Liver (tissue), 9 donors: ENCODE data around the gene GRK1. TPM values are rescaled to one million over a fixed set of nuclear protein-coding genes. Genes with fewer than 3 reads are reported as not detected.

ENCODE experiments used
- DNase-seq: peaks from one replicate; pipeline ENCODE4 v3.0.0-alpha.2; 2017; ENCODE audit warnings: low spot score
- H3K27ac ChIP-seq, 2 donors: one replicate each; pipeline ENCODE4 v1.7.0; 2013; ENCODE audit warnings: inconsistent platforms in 2 of 2, low read length in 2 of 2, control low read depth in 1 of 2, low read depth in 1 of 2, mild to moderate bottlenecking in 1 of 2
- H3K27me3 ChIP-seq, 4 donors: one replicate each; pipeline versions ENCODE4 v1.6.1 to v1.7.0; 2013; ENCODE audit warnings: low read length in 3 of 4, inconsistent platforms in 1 of 4, mild to moderate bottlenecking in 1 of 4, moderate library complexity in 1 of 4; ENCODE audit not compliant: control insufficient read depth in 4 of 4, insufficient read depth in 4 of 4
- H3K36me3 ChIP-seq, 4 donors: one replicate each; pipeline versions ENCODE4 v1.6.1 to v1.7.0; 2013; ENCODE audit warnings: low read length in 3 of 4, mild to moderate bottlenecking in 3 of 4, low read depth in 1 of 4, moderate library complexity in 1 of 4; ENCODE audit not compliant: control insufficient read depth in 4 of 4, insufficient read depth in 3 of 4
- H3K4me1 ChIP-seq, 4 donors: one replicate each; pipeline versions ENCODE4 v1.6.1 to v1.7.0; 2013; ENCODE audit warnings: low read length in 3 of 4, mild to moderate bottlenecking in 3 of 4, moderate library complexity in 1 of 4; ENCODE audit not compliant: control insufficient read depth in 4 of 4, insufficient read depth in 4 of 4
- H3K4me3 ChIP-seq, 3 donors: one replicate each; pipeline versions ENCODE4 v1.6.1 to v1.7.0; 2013; ENCODE audit warnings: low read length in 3 of 3, control low read depth in 1 of 3, low read depth in 1 of 3, mild to moderate bottlenecking in 1 of 3
- H3K9ac ChIP-seq, 2 donors: one replicate each; pipeline ENCODE4 v1.7.0; 2013; ENCODE audit warnings: low read length in 2 of 2, mild to moderate bottlenecking in 2 of 2, moderate library complexity in 2 of 2, control low read depth in 1 of 2, low read depth in 1 of 2
- H3K9me3 ChIP-seq, 4 donors: one replicate each; pipeline versions ENCODE4 v1.6.1 to v1.7.0; 2013; ENCODE audit warnings: low read length in 3 of 4; ENCODE audit not compliant: control insufficient read depth in 4 of 4
- EGR1 ChIP-seq, 2 donors: IDR thresholded peaks; 2 replicates each; pipeline ENCODE4 v1.6.1; 2016 to 2018; ENCODE audit warnings: antibody characterized with exemption in 2 of 2, low read depth in 2 of 2
- FOXA1 ChIP-seq: IDR thresholded peaks from 2 replicates; pipeline ENCODE4 v1.6.1; 2016; ENCODE audit warnings: antibody characterized with exemption
- GABPA ChIP-seq, 2 donors: IDR thresholded peaks in 1 of 2; conservative IDR thresholded peaks in 1 of 2; 2 replicates each; pipeline ENCODE4 v1.6.1; 2016; ENCODE audit warnings: antibody characterized with exemption in 2 of 2, mild to moderate bottlenecking in 1 of 2, moderate library complexity in 1 of 2
- HNF4G ChIP-seq: IDR thresholded peaks from 2 replicates; pipeline ENCODE4 v1.6.1; 2016; ENCODE audit warnings: antibody characterized with exemption
- JUND ChIP-seq, 2 donors: IDR thresholded peaks; 2 replicates each; pipeline ENCODE4 v1.6.1; 2016; ENCODE audit warnings: antibody characterized with exemption in 2 of 2
- NR2F2 ChIP-seq: IDR thresholded peaks from 2 replicates; pipeline ENCODE4 v1.6.1; 2016; ENCODE audit warnings: antibody characterized with exemption
- RXRA ChIP-seq, 2 donors: IDR thresholded peaks; 2 replicates each; pipeline ENCODE4 v1.6.1; 2017 to 2018; ENCODE audit warnings: antibody characterized with exemption in 2 of 2, mild to moderate bottlenecking in 1 of 2
- TAF1 ChIP-seq: conservative IDR thresholded peaks from 2 replicates; pipeline ENCODE4 v1.6.1; 2016; ENCODE audit warnings: antibody characterized with exemption, mild to moderate bottlenecking
- YY1 ChIP-seq: IDR thresholded peaks from 2 replicates; pipeline ENCODE4 v1.6.1; 2016; ENCODE audit warnings: antibody characterized with exemption, mild to moderate bottlenecking
- WGBS: extraction: QIAGEN DNeasy Blood & Tissue Kit; methylation state at CpG from one replicate; pipeline ENCODE4 v1.1.7; 2013; 5-methylcytosine and 5-hydroxymethylcytosine counted together
- polyA plus RNA-seq, 2 donors: library from polyadenylated mRNA; stranded (reverse) in 1 of 2; unstranded in 1 of 2; fragments of 200-250 nt in 1 of 2; fragments of >200 nt in 1 of 2; fragmentation: Nextera tagmentation in 1 of 2; extraction: Ambion mirVana in 1 of 2; gene quantifications; one replicate each; pipeline versions ENCODE4 v1.2.1 to v1.2.3, GENCODE V29; 2013 to 2015
- total RNA-seq, 2 donors: library from RNA; depleted of rRNA; stranded (reverse); fragments of >200 nt; gene quantifications; one replicate each; pipeline ENCODE4 v1.2.3, GENCODE V29; 2014
- TF ChIP-seq, protein P1 (sequence below): IDR thresholded peaks from 2 replicates; pipeline ENCODE4 v1.6.1; 2016; ENCODE audit warnings: antibody characterized with exemption
- TF ChIP-seq, protein P2 (sequence below): IDR thresholded peaks from 2 replicates; pipeline ENCODE4 v1.6.1; 2016; ENCODE audit warnings: antibody characterized with exemption
- TF ChIP-seq, protein P3 (sequence below): fragments of 150-350 bp; IDR thresholded peaks from 2 replicates; pipeline ENCODE4 v1.5.1; 2017; ENCODE audit warnings: improper control_type of control experiment, low read depth, low read length; ENCODE audit not compliant: missing input control
- TF ChIP-seq, protein P4 (sequence below): IDR thresholded peaks from 2 replicates; pipeline ENCODE4 v1.6.1; 2016; ENCODE audit warnings: antibody characterized with exemption, mild to moderate bottlenecking
- TF ChIP-seq, protein P5 (sequence below): IDR thresholded peaks from 2 replicates; pipeline ENCODE4 v1.6.1; 2016; ENCODE audit warnings: antibody characterized with exemption
- donor health status: healthy.
- donor health status: healthy.
- donor health status: healthy.
- donor health status: healthy.
- donor health status: healthy.

Gene GRK1
- total and polyA plus RNA-seq, 4 donors, result 0.05 TPM; not detected in 3

DNA sequence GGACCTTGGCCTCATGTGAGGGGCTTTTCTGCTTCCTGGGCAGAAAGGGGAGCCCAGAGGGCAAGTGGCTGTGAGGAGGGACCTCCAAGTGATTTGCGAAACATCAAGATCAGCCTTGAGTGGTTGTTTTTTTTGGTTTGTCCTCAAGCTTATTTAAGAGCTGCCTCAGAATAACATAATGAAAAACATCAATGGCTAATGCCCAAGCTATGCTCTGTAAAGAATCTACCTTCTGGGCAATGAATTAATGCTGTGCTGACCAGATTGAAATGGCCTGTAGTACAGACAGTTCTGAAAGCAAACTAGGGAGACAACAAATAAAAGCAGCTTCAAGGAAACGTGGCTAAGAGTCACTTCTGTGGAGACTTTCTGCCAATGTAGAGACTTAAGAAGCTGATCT lies 100.3 kb downstream of the GRK1 start:
- TF ChIP-seq FOXA1 (no peak), GABPA (IDR thresholded peaks at IDR 0.05 in 1 of 2, conservative IDR thresholded peaks at IDR 0.05 in 1 of 2) (no peak), JUND (IDR thresholded peaks at IDR 0.05) (no peak), TAF1 (no peak), EGR1 (IDR thresholded peaks at IDR 0.05; ENCODE audit: low read depth in 2 of 2) (no peak), YY1 (no peak), HNF4G (no peak), NR2F2 (no peak), RXRA (IDR thresholded peaks at IDR 0.05) (no peak)
- TF ChIP-seq, protein P1, sequence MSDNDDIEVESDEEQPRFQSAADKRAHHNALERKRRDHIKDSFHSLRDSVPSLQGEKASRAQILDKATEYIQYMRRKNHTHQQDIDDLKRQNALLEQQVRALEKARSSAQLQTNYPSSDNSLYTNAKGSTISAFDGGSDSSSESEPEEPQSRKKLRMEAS, result no peak
- TF ChIP-seq, protein P2, sequence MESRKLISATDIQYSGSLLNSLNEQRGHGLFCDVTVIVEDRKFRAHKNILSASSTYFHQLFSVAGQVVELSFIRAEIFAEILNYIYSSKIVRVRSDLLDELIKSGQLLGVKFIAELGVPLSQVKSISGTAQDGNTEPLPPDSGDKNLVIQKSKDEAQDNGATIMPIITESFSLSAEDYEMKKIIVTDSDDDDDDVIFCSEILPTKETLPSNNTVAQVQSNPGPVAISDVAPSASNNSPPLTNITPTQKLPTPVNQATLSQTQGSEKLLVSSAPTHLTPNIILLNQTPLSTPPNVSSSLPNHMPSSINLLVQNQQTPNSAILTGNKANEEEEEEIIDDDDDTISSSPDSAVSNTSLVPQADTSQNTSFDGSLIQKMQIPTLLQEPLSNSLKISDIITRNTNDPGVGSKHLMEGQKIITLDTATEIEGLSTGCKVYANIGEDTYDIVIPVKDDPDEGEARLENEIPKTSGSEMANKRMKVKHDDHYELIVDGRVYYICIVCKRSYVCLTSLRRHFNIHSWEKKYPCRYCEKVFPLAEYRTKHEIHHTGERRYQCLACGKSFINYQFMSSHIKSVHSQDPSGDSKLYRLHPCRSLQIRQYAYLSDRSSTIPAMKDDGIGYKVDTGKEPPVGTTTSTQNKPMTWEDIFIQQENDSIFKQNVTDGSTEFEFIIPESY, result no peak
- TF ChIP-seq, protein P3, sequence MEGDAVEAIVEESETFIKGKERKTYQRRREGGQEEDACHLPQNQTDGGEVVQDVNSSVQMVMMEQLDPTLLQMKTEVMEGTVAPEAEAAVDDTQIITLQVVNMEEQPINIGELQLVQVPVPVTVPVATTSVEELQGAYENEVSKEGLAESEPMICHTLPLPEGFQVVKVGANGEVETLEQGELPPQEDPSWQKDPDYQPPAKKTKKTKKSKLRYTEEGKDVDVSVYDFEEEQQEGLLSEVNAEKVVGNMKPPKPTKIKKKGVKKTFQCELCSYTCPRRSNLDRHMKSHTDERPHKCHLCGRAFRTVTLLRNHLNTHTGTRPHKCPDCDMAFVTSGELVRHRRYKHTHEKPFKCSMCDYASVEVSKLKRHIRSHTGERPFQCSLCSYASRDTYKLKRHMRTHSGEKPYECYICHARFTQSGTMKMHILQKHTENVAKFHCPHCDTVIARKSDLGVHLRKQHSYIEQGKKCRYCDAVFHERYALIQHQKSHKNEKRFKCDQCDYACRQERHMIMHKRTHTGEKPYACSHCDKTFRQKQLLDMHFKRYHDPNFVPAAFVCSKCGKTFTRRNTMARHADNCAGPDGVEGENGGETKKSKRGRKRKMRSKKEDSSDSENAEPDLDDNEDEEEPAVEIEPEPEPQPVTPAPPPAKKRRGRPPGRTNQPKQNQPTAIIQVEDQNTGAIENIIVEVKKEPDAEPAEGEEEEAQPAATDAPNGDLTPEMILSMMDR, result no peak
- TF ChIP-seq, protein P4, sequence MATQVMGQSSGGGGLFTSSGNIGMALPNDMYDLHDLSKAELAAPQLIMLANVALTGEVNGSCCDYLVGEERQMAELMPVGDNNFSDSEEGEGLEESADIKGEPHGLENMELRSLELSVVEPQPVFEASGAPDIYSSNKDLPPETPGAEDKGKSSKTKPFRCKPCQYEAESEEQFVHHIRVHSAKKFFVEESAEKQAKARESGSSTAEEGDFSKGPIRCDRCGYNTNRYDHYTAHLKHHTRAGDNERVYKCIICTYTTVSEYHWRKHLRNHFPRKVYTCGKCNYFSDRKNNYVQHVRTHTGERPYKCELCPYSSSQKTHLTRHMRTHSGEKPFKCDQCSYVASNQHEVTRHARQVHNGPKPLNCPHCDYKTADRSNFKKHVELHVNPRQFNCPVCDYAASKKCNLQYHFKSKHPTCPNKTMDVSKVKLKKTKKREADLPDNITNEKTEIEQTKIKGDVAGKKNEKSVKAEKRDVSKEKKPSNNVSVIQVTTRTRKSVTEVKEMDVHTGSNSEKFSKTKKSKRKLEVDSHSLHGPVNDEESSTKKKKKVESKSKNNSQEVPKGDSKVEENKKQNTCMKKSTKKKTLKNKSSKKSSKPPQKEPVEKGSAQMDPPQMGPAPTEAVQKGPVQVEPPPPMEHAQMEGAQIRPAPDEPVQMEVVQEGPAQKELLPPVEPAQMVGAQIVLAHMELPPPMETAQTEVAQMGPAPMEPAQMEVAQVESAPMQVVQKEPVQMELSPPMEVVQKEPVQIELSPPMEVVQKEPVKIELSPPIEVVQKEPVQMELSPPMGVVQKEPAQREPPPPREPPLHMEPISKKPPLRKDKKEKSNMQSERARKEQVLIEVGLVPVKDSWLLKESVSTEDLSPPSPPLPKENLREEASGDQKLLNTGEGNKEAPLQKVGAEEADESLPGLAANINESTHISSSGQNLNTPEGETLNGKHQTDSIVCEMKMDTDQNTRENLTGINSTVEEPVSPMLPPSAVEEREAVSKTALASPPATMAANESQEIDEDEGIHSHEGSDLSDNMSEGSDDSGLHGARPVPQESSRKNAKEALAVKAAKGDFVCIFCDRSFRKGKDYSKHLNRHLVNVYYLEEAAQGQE, result no peak
- TF ChIP-seq, protein P5, sequence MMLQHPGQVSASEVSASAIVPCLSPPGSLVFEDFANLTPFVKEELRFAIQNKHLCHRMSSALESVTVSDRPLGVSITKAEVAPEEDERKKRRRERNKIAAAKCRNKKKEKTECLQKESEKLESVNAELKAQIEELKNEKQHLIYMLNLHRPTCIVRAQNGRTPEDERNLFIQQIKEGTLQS, result no peak
- Histone ChIP-seq H3K9me3 (no peaks in the 10 kb centered on the region), H3K27me3 (no peaks in the 10 kb centered on the region), H3K27ac (no peak overlapping the region), H3K4me3 (no peak overlapping the region), H3K4me1 (no peaks in the 10 kb centered on the region), H3K9ac (no peak overlapping the region), H3K36me3 (peaks cover 0 to 3% (median 0%) of the 10 kb centered on the region in 4 donors)
- DNase-seq, result no peak
- WGBS, result 82% methylated on average over 2 of the region's 2 CpGs
